Measurements from ENCODE around the gene STT3A.

STT3A gene

DNA sequence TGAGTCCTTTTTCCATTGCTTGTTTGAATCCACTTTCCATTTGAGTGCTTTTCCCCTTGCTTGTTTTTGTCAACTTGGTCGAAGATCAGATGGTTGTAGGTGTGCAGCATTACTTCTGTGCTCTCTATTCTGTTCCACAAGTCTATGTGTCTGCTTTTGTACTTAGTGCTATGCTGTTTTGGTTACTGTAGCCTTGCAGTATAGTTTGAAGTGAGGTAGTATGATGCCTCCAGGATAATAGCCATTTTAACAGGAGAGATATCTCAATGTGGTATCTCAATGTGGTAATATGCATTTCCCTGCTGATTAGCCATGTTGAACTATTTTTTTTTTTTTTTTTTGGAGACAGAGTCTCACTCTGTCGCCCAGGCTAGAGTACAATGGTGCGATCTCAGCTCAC lies 71.3 kb downstream of the STT3A start:
- H3K27ac ChIP-seq, result no peak overlapping the region
- no peak for TF ChIP-seq CTCF (conservative IDR thresholded peaks at IDR 0.05)

DNA sequence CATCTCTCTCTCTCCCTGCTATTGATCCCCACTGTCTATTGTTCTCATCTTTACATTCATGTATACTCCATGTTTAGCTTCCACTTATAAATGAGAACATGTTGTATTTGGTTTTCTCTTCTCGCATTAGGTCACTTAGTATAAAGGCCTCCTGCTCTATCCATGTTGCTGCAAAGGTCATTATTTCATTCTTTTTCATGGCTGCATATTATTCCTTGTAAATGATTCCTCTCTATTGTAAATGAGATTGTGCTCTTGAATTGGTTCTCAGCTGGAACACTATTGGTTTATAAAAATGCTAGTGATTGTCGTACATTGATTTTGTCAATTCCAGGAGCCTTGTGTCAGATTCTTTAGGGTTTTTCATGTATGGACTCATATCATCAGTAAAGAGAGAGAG lies 74.5 kb downstream of the STT3A start:
- H3K27ac ChIP-seq, result no peak overlapping the region
- TF ChIP-seq CTCF (conservative IDR thresholded peaks at IDR 0.05), result no peak

DNA sequence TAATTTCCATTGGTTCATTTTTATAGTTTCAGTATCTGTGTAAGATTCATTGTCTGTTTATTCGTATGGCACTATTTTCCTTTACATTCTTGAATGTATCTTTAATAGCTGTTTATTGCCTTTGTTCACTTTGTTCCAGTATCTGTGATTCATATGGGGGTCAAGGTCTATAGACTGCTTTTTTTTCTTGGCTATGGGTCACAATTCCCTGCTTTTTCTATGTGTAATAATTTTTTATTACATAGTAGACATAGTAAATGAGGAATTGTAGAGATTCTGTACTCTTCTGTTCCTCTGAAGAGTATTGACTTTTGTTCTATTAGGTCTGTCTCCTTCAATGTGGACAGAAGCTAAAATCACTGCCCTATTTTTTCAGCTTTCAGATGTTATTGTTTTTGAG lies 77.5 kb downstream of the STT3A start:
- TF ChIP-seq CTCF (conservative IDR thresholded peaks at IDR 0.05), result no peak
- no peak overlapping the region for H3K27ac ChIP-seq

GRCh38 chr11:125671561-125671960 lies 78.9 kb downstream of the STT3A start:
- no peak for TF ChIP-seq CTCF (conservative IDR thresholded peaks at IDR 0.05)
- no peak overlapping the region for H3K27ac ChIP-seq

Data from VCaP (cell line).